ENCODE data around the gene BIRC5.

BIRC5 gene

DNA sequence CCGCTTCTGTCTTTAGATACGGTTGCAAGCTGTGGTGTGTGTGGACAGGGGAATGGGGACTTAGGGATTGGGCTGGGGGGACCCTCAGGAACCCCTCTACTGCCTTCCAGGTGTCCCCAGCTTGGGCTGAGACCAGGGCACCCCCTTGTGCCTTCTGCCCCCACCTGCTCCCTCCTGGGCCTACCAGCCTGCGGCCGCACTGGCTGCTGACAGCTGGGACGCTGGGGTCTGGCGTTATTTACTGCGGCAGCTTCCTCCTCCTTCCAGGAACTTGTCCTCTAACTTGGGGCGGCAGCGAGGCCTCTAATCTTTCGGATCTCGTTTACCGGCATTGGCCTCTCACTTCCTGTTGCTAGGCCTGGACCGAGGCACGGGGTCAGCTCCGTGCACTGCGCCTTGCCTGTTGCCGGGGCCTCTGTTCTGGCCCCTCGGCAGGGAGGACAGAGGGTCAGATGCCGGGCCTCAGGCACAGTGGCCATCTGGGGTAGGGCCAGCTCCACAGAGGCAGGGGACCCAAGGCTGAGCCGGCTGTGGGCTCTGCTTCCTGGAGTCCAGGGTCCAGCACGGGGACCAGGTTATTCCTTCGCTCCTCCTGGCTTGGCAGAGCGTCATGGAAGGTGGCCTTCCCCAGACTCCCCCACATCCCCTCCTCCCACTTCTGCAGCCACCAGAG, 49.1 kb downstream of the BIRC5 start:
- H3K36me3 ChIP-seq (ENCODE audit: control insufficient read depth, insufficient read depth, low read length): no peaks in the 10 kb centered on the region
- H3K9me3 ChIP-seq (ENCODE audit: control insufficient read depth, low read length): no peaks in the 10 kb centered on the region
- H3K27ac ChIP-seq (ENCODE audit: low read depth, low read length, severe bottlenecking): peak overlapping the region; percentile 25
- H3K4me1 ChIP-seq (ENCODE audit: control insufficient read depth, insufficient read depth, low read length, poor library complexity, severe bottlenecking): peaks cover 22% of the 10 kb centered on the region
- no peak overlapping the region for H3K4me3 ChIP-seq (ENCODE audit: extremely low read depth, insufficient read depth, low read length, poor library complexity, severe bottlenecking)
- 81 to 84% methylated on average over 17 to 21 of the region's 23 CpGs for WGBS, 2 experiments (ENCODE audit: insufficient coverage in 2 of 2)

DNA sequence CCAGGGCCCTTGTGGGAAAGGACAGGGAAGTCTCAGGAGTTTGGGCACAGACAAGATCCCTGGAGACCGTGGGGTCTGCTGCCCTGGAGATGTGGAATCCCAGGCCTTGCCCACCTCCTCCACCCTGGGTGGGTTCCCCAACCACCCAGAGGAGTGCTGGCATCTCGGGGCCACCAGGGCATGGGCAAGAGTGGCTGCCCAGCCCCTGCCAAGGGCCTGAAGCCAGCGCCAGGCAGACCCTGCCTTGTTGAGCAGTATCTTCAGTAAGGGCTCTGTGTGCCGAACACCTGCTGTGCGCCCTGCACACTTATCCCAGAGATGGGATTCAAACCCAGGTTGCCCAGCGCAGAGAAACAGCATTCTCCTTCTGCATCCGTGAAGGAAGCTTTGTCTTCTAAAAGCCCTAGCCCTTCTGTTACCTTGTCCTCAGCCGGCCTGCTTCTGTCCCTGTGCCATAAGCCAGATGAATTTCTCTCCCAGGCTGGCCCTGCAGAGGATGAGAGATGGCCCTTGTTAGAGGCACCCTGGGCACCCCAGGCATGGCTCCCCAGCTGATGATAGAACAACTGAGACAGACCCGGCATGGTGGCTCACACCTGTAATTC, 49.8 kb downstream of the BIRC5 start:
- Histone ChIP-seq H3K4me3 (ENCODE audit: extremely low read depth, insufficient read depth, low read length, poor library complexity, severe bottlenecking) (no peak overlapping the region), H3K9me3 (ENCODE audit: control insufficient read depth, low read length) (no peaks in the 10 kb centered on the region), H3K4me1 (ENCODE audit: control insufficient read depth, insufficient read depth, low read length, poor library complexity, severe bottlenecking) (peaks cover 23% of the 10 kb centered on the region), H3K36me3 (ENCODE audit: control insufficient read depth, insufficient read depth, low read length) (no peaks in the 10 kb centered on the region), H3K27ac (ENCODE audit: low read depth, low read length, severe bottlenecking) (peak overlapping the region; percentile 25)
- 94 to 95% methylated on average over 9 of the region's 9 CpGs for WGBS, 2 experiments (ENCODE audit: insufficient coverage in 2 of 2)

DNA sequence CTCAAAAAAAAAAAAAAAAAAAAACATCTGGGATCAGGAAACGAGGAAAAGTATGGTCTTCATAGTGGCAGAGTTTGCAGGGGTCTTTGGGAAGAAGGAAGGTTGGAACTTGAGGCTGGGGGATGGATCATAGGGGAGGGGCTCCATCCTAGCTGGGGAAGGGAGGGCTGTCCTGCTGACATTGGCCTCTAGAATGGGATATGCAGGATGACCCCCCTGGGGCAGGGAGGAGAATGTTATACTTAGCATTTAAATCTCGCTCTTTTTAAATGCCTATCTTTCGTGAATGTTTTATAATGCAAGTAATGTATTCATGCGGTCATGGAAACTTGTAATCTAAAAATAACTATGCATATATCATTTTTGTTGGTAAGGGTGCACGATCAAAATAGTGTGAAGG, 50.5 kb downstream of the BIRC5 start:
- WGBS, 2 experiments (ENCODE audit: insufficient coverage in 2 of 2): 67 to 80% methylated on average over 1 to 2 of the region's 5 CpGs
- H3K27ac ChIP-seq (ENCODE audit: low read depth, low read length, severe bottlenecking): no peak overlapping the region

DNA sequence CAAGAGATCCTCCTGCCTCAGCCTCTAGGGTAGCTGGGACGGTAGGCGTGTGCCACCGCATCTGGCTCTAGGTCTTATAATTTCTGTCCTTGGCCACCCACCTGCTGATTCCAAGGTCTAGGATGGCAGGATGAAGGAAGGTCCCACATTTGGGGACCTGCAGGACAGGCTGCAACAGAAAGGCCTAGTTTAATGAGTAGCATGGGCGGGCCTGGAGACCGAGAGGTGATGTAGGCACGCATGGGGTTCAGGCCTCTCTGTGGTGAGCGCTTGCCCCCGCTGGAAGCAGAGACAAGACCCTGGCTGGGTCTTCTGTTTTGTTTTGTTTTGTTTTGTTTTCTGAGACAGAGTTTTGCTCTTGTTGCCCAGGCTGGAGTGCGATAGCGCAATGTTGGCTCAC, 51.1 kb downstream of the BIRC5 start:
- WGBS, 2 experiments (ENCODE audit: insufficient coverage in 2 of 2): 96% methylated on average over 8 to 10 of the region's 10 CpGs
- Histone ChIP-seq H3K27ac (ENCODE audit: low read depth, low read length, severe bottlenecking) (no peak overlapping the region), H3K36me3 (ENCODE audit: control insufficient read depth, insufficient read depth, low read length) (no peaks in the 10 kb centered on the region)

More for the DNA sequence above, 50.5 kb downstream of the BIRC5 start:
- H3K36me3 ChIP-seq (ENCODE audit: control insufficient read depth, insufficient read depth, low read length): no peaks in the 10 kb centered on the region
- no peaks in the 10 kb centered on the region for H3K9me3 ChIP-seq (ENCODE audit: control insufficient read depth, low read length)
- peaks cover 26% of the 10 kb centered on the region for H3K4me1 ChIP-seq (ENCODE audit: control insufficient read depth, insufficient read depth, low read length, poor library complexity, severe bottlenecking)
- no peak overlapping the region for H3K4me3 ChIP-seq (ENCODE audit: extremely low read depth, insufficient read depth, low read length, poor library complexity, severe bottlenecking)

DNA sequence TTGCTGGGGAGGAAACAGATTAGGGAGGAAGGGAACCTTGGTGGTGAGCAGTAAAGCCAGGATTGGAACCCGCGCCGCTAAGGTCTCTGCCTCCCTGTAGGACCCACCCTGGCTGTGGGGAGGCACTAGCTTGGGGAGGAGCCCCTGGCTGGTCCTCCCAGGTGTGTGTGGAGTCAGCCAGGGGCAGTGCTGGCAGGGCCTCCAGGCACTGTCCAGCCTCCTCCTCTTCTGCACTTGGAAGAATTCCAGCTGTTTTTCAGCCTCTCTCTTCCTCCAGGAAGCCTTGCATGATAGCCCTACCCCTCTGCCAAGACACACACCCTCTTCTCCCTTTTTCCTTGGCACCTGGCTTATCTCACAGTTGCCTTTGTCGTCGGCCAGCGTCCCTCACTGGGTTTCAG, 52.2 kb downstream of the BIRC5 start:
- H3K9me3 ChIP-seq (ENCODE audit: control insufficient read depth, low read length): no peaks in the 10 kb centered on the region
- H3K4me1 ChIP-seq (ENCODE audit: control insufficient read depth, insufficient read depth, low read length, poor library complexity, severe bottlenecking): peaks cover 39% of the 10 kb centered on the region
- no peak overlapping the region for H3K4me3 ChIP-seq (ENCODE audit: extremely low read depth, insufficient read depth, low read length, poor library complexity, severe bottlenecking)
- 70 to 75% methylated on average over 6 of the region's 6 CpGs for WGBS, 2 experiments (ENCODE audit: insufficient coverage in 2 of 2)
- no peaks in the 10 kb centered on the region for H3K36me3 ChIP-seq (ENCODE audit: control insufficient read depth, insufficient read depth, low read length)
- H3K27ac ChIP-seq (ENCODE audit: low read depth, low read length, severe bottlenecking): no peak overlapping the region

More for the DNA sequence above, 51.1 kb downstream of the BIRC5 start:
- H3K4me3 ChIP-seq (ENCODE audit: extremely low read depth, insufficient read depth, low read length, poor library complexity, severe bottlenecking): no peak overlapping the region
- peaks cover 31% of the 10 kb centered on the region for H3K4me1 ChIP-seq (ENCODE audit: control insufficient read depth, insufficient read depth, low read length, poor library complexity, severe bottlenecking)
- H3K9me3 ChIP-seq (ENCODE audit: control insufficient read depth, low read length): no peaks in the 10 kb centered on the region

DNA sequence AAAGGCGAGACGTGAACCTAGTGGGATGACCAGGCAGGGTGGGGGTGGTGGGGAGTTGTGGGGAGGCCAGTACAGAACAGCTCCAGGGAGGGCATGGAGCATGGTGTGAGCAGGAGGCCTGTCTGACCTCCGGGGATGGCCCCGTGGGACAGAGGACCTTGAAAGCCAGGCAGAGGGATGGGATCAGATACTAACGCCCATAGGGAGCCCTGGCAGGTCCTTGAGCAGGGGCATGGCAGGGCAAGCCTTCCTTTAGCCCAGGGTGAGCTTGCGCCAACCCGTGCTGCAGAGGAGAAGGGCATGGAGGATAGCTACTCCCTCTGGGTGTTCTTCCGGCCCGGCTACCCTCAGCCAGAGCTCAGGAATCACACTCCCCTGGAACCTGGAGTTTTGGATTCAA, 52.7 kb downstream of the BIRC5 start:
- WGBS, 2 experiments (ENCODE audit: insufficient coverage in 2 of 2): 82 to 85% methylated on average over 5 to 6 of the region's 9 CpGs
- Histone ChIP-seq H3K9me3 (ENCODE audit: control insufficient read depth, low read length) (no peaks in the 10 kb centered on the region), H3K4me1 (ENCODE audit: control insufficient read depth, insufficient read depth, low read length, poor library complexity, severe bottlenecking) (peaks cover 44% of the 10 kb centered on the region)

DNA sequence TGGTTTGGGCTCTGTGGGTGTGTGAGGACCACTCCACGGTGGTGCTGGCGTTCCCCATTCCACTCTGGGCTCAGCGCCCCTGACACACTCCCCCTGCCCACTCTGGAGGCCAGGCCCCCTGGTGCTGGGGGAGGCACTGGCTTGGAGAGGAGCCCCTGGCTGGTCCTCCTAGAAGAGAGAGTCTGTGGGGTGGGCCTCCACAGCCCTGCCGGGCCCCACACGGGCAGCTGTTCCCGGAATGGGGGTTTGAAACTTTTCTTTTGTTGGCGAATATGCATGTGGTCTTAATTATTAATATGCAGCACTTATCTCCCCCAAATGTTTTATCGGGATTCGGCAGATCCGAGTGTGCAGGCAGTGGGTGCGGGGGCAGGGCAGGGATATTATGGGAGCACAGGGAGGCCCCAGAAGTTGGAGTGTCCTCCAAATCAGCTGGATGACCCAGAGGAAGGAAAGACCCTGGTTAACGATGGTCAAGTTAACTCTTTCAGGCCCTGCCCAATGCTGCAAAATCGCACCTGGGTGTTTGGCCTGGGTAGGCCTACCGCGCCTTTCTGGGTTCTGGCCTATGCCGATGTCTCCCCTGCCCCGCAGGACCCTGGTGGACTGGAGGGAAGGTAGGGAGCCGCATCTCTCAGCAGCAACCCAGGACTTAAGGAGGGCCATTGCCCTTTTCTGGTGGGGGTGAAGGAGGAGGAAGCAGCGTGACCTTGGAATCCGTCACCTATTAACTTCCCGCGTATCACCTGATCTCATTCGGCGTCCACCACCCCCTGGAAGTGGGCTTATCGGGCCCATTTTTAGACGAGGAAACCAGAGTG, 53.4 kb downstream of the BIRC5 start:
- 73 to 82% methylated on average over 12 to 15 of the region's 26 CpGs for WGBS, 2 experiments (ENCODE audit: insufficient coverage in 2 of 2)
- Histone ChIP-seq H3K36me3 (ENCODE audit: control insufficient read depth, insufficient read depth, low read length) (no peaks in the 10 kb centered on the region), H3K4me1 (ENCODE audit: control insufficient read depth, insufficient read depth, low read length, poor library complexity, severe bottlenecking) (peaks cover 51% of the 10 kb centered on the region), H3K4me3 (ENCODE audit: extremely low read depth, insufficient read depth, low read length, poor library complexity, severe bottlenecking) (no peak overlapping the region), H3K9me3 (ENCODE audit: control insufficient read depth, low read length) (no peaks in the 10 kb centered on the region), H3K27ac (ENCODE audit: low read depth, low read length, severe bottlenecking) (no peak overlapping the region)

More for the DNA sequence above, 52.7 kb downstream of the BIRC5 start:
- no peak overlapping the region for H3K4me3 ChIP-seq (ENCODE audit: extremely low read depth, insufficient read depth, low read length, poor library complexity, severe bottlenecking)
- no peaks in the 10 kb centered on the region for H3K36me3 ChIP-seq (ENCODE audit: control insufficient read depth, insufficient read depth, low read length)
- no peak overlapping the region for H3K27ac ChIP-seq (ENCODE audit: low read depth, low read length, severe bottlenecking)

DNA sequence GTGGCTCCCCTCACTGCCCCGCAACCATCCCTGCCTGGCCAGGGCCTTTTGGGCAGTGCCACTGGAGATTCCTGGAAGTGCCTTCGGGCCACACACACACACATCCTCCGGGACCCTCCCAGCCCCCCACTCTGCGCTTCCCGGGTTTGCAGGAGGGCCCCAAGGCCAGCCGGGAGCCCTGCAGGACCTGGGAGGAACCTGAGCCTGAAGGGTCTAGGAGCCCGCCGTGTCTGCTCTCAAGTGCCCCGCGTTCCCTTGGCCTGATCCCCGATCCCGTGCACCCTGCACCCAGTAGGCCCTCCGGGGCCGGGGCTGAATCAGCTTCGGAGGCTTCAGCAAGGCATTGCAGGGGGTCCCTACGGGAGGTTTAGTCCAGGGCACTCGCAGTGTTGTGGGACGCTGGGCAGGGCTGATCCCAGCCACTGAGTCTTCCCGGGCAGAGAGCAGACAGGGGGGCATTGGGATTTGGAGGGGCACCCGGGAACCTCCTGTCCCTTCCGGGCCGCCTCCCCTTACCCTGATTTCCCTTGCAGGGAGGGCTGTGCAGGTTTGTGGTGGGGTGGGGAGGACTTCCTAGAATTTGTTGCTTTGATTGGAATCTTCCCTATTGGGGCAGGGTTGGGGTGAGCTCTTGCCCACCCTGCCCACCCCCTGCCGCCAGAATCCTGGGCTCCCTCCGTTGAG, 54.3 kb downstream of the BIRC5 start:
- 43 to 48% methylated on average over 16 to 19 of the region's 24 CpGs for WGBS, 2 experiments (ENCODE audit: insufficient coverage in 2 of 2)
- H3K9me3 ChIP-seq (ENCODE audit: control insufficient read depth, low read length): no peaks in the 10 kb centered on the region
- H3K36me3 ChIP-seq (ENCODE audit: control insufficient read depth, insufficient read depth, low read length): no peaks in the 10 kb centered on the region
- no peak overlapping the region for H3K27ac ChIP-seq (ENCODE audit: low read depth, low read length, severe bottlenecking)
- H3K4me3 ChIP-seq (ENCODE audit: extremely low read depth, insufficient read depth, low read length, poor library complexity, severe bottlenecking): no peak overlapping the region
- peaks cover 54% of the 10 kb centered on the region for H3K4me1 ChIP-seq (ENCODE audit: control insufficient read depth, insufficient read depth, low read length, poor library complexity, severe bottlenecking)

DNA sequence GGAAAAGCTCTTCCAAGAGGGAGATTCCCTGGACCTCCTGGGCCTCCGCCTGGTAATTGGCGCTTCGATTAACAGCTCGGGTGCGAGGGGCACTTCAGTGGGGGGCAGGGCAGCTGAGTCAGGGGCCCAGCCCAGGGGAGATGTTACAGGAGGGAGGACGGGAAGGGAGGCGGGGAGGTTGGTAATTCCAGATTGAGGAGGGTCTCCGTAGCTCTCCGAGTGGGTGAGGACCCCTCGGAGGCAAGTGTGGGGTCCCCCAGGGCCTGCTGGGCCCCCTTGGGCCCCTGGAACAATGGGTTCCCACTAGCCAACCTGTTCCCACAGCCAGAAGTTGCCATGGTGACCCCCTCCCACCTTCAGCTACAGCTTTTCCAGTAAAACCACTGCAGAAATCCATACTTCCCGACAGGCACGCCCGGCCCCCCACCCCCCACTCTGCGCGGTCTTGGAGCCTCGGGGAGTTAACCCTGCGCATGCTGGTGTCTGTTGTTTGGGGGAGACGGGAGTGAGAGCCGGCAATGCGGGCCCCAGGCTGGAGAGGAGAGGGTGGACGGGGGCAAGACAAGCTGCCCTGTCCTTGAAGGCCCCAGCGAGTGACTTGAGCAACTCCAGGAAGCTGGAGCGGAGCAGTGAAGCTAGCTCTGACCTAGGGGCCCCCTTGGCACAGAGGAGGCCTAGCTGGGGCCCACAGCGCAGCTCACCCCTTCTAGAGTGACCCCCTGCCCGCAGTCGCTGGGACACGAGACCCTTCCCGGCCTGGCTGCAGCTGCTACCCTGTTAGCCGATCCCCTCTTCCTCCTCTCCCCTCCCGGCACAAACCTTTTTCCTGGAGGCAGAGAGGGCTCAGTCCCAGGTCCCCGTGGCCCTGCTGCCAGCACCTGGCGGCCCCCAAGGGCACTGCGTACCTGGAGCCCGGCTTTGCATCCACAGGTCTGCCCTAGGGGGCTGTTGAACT, 55.2 kb downstream of the BIRC5 start:
- Histone ChIP-seq H3K4me1 (ENCODE audit: control insufficient read depth, insufficient read depth, low read length, poor library complexity, severe bottlenecking) (peaks cover 54% of the 10 kb centered on the region), H3K4me3 (ENCODE audit: extremely low read depth, insufficient read depth, low read length, poor library complexity, severe bottlenecking) (peak overlapping the region; percentile 20), H3K36me3 (ENCODE audit: control insufficient read depth, insufficient read depth, low read length) (no peaks in the 10 kb centered on the region), H3K9me3 (ENCODE audit: control insufficient read depth, low read length) (no peaks in the 10 kb centered on the region), H3K27ac (ENCODE audit: low read depth, low read length, severe bottlenecking) (peak overlapping the region; percentile 71)
- 35 to 41% methylated on average over 16 to 24 of the region's 34 CpGs for WGBS, 2 experiments (ENCODE audit: insufficient coverage in 2 of 2)

Data from mesodermal cell (in vitro differentiated cells).